Activated CD4-positive, alpha-beta T cell treated with anti-CD3 and anti-CD28 coated beads, Interleukin-2, amount 50 U/mL, for 16 hours (primary cell): ENCODE data around the gene LDLRAD4.

Experiments used
- DNase-seq: peaks from one replicate; pipeline ENCODE4 v3.0.0-alpha.2; 2020

The LDLRAD4 gene

DNA sequence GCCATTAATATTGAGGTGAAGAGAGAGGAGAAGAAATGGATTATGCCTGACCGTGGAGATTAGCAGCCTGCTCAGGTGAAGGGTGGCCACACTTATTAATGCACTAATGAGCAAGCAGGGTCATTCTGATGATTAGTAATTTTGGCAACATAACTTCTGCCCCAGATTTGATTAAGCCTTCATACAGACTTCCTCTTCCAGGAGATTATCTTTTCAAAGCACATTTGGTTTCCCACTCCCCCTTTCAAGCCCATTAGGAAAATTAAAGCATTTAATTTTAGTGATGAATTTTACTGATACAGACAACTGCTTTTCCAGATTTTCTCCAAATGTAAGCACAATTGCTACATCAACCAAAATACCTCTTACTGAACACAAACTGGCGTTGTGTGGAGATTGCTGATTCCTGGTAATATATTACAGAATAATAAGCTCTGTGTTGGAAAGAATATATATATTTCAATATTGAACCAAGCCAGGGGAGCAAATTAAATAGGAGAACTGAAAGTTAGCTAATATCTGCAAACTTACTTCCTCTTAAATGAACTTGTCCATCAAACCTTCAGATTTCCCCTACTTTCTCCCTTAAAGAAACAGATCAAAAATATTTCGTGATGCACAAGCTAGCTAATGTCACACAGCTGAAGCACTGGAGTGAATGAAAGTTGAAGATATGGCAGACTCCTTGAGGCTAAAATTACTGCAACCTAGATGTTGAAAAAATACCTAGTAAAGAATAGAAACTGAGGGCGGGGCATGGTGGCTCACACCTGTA, 367.0 kb downstream of the LDLRAD4 start:
- DNase-seq: no peak

DNA sequence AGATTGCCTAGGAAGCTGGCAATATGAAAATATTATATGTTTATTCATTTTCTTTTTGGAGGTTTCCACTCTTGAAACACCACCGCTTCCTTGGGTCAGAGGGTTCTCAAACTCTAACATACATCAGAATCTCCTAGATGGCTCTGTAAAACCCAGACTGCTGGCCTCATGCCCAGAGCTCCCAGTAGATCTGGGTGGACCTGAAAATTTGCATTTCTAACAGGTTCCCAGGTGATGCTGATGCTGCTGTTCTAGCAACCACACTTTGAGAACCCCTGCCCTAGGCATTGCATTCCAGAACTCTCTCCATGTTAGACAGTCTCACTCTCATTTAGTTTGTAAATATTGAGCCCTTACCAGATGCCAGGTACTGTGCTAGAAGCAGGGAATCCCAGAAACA, 368.4 kb downstream of the LDLRAD4 start:
- DNase-seq: no peak

DNA sequence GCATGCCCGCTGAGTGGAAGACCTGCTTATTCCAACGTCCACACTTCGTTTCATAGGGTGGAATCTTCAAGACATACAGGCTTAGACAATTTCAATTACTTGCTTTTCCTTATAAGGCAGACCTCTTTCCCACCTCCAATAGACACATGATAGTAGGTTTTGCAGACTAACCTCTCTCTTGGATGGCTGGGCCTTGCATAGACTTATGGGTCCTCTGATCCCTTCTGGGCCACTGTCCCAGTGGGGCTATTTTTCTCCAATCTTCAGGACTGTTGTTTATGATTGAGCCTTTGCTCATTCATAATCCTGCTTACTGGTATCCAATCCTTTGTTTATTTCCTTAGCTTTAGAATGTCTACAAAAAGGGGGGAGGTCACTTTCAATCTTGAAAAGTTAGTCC, 368.9 kb downstream of the LDLRAD4 start:
- DNase-seq: no peak

DNA sequence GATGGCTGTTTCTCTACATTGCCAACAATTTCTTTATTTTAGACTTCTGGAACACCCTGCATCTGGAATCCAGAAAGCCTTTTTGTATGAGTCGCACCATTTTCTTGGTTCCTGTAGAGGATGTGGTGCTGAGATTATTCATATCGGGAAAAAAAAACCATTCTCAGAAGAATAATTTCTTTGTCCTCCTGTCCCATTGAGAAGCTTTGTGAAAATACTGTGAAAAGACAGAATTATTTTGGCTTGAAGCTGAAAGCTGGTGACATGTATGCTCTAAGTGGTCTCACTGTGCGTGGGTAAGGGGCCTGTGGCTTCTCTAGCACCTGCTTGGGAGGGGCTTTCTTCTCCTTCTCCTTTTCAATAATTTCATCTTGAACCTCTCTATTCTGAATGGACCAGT, 369.4 kb downstream of the LDLRAD4 start:
- peak; percentile 51 for DNase-seq

DNA sequence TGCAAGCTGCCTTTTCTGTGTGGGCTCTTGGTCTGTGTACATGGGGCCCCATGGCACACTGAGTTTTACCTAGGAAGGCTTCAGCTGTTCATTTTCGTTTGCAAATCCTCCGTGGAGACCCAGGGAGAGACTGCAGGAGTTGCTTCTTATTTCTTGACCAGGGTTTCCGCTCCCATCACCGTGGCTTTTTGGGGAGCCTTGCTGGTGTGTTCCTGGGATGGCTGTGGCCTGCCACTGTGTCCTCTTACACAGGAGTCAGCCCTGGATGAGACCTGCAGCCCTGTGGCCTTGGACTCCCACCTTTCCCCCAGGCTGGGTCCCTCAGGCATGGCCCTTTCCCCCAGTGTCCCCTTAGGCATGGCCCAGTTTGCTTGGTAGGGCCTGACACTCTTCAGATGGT, 370.8 kb downstream of the LDLRAD4 start:
- DNase-seq: no peak

DNA sequence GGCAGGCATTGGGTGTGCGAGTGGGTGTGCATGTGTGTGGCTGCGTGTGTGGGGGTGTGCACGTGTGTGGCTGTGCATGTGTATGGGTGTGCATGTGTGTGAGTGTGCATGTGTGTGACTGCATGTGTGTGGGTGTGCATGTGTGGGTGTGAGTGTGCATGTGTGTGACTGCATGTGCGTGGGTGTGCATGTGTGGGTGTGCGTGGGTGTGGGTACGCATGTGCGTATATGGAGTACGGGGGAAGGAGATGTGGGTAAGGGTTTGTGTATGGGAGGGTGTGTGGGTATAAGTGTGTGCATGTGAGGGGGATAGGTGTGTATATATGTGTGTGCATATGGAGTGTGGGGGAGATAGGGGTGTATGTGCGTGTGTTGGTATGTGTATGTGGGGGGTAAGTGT, 371.4 kb downstream of the LDLRAD4 start:
- DNase-seq: no peak

DNA sequence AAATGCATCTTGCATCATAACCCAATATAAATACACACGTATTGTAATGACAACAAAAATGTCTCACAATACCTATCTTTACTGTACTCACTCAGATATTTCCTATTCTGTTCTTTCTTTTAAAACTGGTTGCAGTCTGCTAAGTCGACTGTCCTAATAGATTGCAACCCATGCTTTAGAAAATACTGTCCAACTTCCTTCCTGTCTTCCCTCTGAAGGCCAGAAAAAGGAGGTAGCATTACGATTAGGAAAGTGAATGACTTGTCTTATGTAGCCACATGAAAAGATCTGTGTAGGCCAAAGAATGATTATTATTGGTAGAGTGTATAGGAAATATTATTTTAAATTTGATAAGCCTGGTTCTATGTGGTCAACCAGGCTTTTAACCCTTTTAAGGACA, 373.7 kb downstream of the LDLRAD4 start:
- DNase-seq: no peak

DNA sequence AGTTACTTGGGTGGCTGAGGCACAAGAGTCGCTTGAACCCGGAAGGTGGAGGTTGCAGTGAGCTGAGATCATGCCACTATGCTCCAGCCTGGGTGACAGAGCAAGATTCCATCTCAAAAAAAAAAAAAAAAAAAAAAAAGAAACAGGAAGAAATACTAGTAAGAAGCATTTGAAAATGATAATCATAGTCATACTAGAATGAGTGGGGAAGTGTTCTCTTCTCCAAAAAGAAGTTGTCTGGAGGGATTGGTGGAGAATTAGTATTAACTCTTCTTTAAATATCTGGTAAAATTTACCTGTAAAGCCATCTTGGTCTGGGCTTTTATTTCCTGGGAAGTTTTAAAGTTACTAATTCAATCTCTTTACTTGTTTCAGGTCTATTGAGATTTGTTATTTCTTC, 376.0 kb downstream of the LDLRAD4 start:
- no peak for DNase-seq

DNA sequence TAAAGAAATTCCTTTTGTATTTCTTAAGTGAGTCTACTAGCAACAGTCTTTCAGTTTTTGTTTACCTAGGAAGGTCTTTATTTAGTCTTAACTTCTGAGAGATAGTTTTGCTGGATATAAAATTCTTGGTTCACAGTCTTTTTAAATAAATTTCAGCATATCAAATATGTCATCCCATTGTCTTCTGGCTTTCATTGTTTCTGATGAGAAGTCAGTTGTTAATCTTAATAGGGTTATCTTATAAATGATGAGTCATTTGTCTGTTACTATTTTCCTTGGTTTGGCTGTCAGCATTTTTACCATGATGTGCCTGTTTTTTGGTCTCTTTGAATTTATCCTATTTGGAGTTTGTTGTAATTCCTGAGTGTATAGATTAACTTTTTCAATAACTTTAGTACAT, 378.5 kb downstream of the LDLRAD4 start:
- DNase-seq: no peak

DNA sequence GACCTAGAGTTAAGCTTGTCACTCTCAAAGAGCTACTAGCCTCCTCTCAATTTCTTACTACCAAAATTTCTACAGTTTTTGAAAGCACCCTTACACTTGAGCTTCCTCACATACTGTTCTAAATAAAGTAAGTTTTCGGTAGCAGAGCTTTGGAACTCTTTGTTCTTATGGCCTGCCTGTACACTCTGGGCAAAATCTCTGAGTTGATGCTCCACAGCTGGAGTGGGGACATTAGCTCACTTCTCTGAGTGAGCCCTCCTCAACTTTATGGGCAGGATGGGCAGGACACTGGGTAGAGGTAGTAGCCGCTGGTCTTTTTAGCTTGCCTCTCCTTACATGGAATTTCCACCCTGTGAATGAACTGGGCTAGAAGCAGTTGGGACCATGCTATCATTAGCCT, 380.0 kb downstream of the LDLRAD4 start:
- no peak for DNase-seq

DNA sequence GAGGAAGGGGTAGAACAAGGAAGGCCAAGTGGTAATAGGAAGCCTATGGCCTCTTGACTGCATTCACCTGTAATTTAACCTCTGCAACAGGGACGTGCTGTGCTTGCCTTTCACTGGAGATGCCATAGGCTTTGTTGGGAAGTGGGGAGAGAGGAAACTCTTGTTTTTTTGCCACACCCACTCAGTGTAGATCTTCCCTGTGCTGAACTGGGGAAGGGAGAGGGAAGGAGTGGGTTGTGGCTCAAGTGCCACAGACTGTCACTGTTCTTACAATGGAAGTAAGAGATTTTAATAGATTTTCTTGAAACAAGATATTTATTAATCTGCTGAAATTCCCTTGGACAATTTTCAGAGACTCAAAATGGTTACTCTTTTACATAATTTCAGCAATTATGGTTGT, 380.5 kb downstream of the LDLRAD4 start:
- no peak for DNase-seq

DNA sequence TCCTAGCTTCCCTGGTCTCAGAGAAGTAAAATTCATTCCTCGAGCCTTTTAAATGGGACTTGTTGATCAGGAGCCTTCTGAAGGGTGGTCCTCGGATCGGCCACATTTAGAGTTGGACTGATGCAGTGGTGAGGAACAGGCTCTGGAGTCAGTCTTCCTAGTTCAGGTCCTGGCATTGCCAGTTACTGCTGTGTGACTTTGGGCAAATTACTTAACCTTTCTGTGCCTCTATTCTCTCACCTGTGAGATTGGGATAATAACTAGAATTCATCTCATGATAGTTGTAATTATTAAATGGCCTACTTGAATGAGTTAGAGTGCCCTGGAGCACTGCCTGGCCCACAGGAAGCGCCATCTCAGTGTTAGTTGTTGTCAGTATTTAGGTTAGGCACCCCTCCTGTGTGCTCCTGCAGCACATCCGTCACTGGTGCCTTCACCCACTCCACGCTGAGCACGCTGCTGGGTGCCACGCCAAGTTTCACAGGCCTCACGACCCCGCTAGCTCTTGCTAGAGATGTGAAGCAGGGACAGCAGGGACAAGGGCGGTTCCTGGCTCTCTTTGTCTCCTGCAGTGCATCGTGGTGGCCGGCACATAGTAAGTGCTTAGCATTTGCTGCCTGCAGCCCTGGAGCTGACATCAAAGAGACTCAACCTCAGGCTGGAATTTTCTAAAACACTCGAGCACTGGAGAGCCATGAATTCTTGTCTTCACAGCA, 384.9 kb downstream of the LDLRAD4 start:
- DNase-seq: no peak

DNA sequence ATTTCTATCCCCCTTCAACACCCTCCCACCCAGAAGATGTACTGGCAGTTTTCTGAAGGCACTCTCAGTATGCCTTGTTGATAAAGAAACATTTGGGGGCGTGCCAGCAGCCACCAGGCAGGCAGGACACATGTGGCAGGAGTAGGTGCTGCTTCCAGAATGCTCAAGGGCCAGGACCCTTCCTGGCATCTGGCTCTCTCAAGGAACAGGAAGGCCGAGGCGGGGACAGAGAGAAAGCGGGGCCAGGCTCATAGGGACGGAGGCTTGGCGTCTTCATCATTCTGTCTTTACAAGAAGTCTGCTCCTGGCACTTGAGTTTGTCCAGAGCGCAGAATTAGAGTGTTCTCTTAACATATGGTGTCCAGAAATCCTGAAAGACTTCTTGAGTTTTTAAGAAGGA, 386.2 kb downstream of the LDLRAD4 start:
- no peak for DNase-seq

DNA sequence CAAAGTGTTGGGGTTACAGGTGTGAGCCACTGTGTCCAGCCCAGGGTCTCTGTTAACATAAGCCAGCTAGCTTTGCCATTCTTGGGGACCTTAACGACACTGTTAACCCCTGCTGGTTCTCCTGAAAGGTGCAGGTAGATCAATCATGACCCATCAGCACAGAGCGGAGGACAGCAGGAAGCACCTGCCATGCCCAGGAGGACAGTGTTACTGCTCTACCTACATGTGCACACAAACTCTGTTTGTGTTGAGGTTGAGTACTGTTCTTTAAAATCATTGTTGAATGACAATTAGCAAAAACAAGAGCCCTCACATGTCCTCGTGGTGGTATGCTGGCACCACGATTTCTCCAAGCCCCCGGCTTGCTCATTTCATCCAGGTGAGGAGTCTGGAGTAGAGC, 386.9 kb downstream of the LDLRAD4 start:
- no peak for DNase-seq

DNA sequence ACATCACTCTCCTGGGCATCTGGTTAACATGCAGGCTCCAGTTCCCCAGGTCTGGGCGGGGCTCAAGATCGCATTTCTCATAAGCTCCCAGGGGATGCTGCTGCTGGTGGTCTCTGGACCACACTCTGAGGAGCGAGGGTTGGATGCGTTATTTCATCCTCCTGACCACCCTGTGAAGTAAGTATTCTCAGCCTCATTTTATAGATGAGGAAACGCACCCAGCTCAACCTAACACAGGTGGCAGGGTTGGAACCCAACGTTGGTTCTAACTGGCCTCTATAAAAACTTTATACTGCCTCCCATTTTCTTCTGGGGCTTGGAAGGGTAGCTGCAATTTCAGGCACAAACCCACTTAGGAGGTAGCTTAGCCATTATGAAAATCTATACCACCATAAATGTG, 387.3 kb downstream of the LDLRAD4 start:
- no peak for DNase-seq

DNA sequence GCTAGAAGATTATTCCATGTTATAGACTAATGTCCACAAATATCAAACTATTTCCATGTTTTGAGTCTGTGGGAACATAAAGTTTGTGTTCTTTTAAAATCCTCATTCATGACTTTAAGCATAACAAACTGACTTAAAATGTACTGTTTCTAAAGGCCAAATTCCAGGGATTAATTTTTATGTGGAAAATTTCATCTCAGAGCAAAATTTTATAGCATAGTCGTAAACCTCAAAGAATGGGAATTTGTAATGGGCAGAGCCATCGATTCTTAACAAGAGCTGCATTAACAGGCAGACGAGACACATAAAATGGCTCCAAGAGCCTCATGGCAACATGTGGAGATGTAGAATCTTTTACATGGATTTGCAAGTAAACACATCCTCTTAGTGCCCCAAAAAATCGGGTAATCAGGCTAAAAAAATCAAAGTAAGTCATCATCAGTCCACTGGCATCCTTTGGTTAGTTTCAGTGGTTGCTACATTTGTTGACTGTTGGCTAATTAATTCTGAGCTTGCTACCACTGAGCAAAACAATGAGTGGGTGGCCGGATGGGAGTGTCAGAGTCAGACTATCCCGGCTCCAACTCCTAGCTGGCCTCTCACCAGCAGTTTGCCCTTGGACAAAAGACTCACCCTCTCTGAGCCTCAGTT, 388.2 kb downstream of the LDLRAD4 start:
- peak; percentile 33 for DNase-seq

DNA sequence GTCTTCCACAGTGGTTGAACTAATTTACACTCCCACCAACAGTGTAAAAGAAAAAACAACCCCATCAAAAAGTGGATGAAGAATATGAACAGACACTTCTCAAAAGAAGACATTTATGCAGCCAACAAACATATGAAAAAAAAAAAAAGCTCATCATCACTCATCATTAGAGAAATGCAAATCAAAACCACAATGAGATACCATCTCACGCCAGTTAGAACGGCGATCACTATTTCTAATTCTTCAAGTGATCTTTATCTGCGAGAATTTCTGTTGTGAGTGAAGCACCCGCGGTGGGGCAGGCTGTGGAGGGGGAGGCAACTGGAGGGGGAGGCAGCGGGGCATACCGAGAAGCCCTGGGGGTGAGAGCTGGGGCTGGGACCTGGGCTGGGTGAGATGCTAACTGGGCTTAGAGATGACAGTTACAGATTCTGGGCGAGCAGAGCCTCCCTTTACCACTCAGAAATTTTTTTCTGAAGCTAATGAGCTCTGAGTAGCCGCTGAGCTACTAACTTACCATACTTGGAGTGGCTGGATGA, 389.5 kb downstream of the LDLRAD4 start:
- DNase-seq: peak; percentile 42

DNA sequence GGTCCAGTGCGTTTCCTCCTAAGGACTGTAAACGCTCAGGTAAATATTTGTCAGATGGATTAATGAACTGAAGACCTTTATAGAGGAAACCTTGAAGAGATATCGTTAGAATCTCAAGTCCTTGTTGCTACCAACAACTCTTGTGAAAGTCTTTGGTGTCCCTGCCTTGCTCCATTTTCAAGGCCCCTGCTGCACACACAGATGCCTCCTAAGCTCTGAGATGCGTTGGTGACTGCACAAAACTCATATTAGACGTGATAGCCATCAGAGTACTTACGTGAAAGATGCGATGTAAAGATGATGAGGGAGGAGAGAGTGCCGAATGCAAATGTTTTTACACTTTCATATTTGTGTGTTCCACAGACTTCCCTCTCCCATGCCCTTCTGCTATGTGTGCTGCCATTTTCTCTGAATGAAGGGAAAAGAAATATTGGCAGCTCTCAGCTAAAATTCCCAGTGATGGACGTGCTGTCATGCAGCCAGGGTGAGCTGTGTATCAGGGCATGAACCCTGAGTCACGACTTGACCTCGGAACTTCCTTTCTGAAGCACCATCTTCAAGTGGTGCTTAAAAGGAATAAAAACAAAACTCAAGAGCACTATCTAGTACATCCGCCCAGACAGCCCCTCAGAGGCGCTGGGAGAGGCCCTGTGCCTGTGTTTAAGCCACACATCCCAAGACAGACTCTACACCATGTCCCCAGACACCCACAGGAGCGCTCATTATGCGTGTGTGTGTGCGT, 390.4 kb downstream of the LDLRAD4 start:
- peak; percentile 66 for DNase-seq

DNA sequence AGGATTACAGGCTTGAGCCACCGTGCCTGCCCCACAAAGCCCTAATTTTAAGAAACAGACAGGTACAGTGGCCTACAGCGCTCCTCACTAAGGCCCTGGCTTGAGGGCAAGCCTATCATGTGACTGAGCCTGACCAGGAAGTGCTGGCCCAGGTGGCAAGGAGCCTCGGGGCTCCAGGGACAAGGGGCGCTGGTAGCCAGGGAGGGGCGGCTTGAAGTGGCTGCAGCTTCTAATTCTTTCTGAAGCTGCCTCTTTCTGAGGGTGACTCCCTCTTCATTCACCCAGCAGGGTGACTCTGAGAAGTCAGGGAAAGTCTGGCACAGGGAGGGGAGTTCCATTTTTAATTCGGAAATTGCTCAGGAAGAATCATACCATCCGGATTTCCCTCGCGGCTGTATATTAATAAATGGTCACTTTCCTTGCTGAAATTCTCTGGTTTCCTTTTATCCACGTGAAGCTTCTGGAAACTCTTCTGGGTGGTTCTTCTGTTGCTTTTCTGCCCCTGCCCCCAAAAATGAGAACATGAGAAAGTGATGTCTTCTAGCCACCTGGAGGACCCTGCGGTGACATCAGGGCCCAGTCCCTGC, 392.1 kb downstream of the LDLRAD4 start:
- DNase-seq: no peak

DNA sequence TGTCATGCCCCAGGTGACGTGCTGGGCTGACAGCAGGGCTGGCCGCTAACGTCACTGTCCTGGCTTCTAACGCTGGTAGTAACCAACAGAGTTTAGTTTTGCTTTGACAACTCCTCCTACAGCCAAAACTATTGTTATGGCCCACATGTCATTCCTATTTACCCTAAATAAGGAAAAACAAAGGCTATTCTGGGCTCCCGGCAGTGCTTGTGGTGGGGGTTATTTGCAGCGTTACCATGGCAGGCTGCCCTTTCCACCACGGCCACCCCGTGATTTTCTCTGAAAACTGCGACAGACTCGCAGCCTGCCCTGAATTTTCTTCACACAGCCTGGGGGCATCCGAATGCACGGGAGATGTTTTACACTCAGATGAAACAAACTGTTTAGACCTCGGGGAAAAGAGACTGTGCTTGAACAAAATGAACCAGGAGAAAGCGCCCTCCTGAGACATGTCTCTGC, 392.6 kb downstream of the LDLRAD4 start:
- no peak for DNase-seq

DNA sequence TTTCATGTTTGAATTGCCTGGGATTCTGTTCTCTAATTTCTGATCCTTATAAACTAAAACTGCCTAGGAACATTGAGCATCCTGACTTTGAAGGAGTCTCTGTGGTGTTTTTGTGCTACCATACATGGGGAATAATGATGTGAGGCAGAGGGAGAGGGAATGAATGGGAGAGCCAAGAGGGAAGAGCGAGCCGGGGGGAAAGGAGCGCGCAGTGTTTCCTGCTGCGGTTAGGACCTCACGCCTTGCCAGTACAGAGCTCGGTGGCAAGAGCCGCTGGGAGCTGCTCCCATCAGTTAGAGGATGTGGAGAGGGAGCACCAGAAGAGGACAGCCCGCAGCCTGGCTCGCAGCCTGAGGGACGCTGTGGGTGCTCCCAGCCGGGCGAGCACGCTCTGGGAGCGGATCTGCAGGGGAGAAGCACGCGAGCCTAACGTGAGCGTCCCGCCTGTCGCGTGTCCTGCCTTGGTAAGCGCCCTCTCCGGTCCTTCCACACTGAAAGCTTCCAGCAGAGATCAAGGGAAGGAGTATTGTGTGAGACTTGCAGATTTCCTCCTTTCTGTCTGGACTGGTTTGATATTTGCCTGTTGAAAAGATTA, 393.1 kb downstream of the LDLRAD4 start:
- DNase-seq: no peak
